Right hindlimb (tissue), 1 donor: ENCODE results near the gene SYT14.
"Not testable (repeated sequence)": the region's sequence is repeated elsewhere in the genome, so short reads cannot be mapped to it uniquely, and the experiment has no call there.

Source experiments
- DNase-seq: peaks from one replicate; pipeline ENCODE4 v3.0.0-alpha.2; 2018

Gene SYT14

GRCh38 chr1:209948155-209948554 lies 10.1 kb downstream of the SYT14 start:
- no peak for DNase-seq

- DNase-seq, result no peak
Measured at GRCh38 chr1:209956116-209956515, 18.1 kb downstream of the SYT14 start.

GRCh38 chr1:209959623-209960022 lies 21.6 kb downstream of the SYT14 start:
- no peak for DNase-seq

- DNase-seq, result no peak
Measured at GRCh38 chr1:209960926-209961325, 22.9 kb downstream of the SYT14 start.

- no peak for DNase-seq
Measured at GRCh38 chr1:209962388-209962787, 24.4 kb downstream of the SYT14 start.

GRCh38 chr1:209962856-209963255 lies 24.8 kb downstream of the SYT14 start:
- DNase-seq, result no peak

GRCh38 chr1:209965996-209966395 lies 28.0 kb downstream of the SYT14 start:
- DNase-seq, result no peak

- not testable (repeated sequence) for DNase-seq
Measured at GRCh38 chr1:209978721-209979120, 40.7 kb downstream of the SYT14 start.

- DNase-seq, result no peak
Measured at GRCh38 chr1:209983953-209984352, 45.9 kb downstream of the SYT14 start.

GRCh38 chr1:209985002-209985401 lies 47.0 kb downstream of the SYT14 start:
- no peak for DNase-seq

- no peak for DNase-seq
Measured at GRCh38 chr1:209988706-209989105, 50.7 kb downstream of the SYT14 start.

- DNase-seq, result no peak
Measured at GRCh38 chr1:209989525-209989924, 51.5 kb downstream of the SYT14 start.

GRCh38 chr1:209993061-209993830 lies 55.2 kb downstream of the SYT14 start:
- DNase-seq, result no peak

- DNase-seq, result no peak
Measured at GRCh38 chr1:209996348-209996747, 58.3 kb downstream of the SYT14 start.

- DNase-seq, result no peak
Measured at GRCh38 chr1:209999005-209999404, 61.0 kb downstream of the SYT14 start.

GRCh38 chr1:210001751-210002150 lies 63.7 kb downstream of the SYT14 start:
- DNase-seq, result no peak

GRCh38 chr1:210003501-210003900 lies 65.5 kb downstream of the SYT14 start:
- no peak for DNase-seq

GRCh38 chr1:210010161-210010560 lies 72.1 kb downstream of the SYT14 start:
- no peak for DNase-seq

GRCh38 chr1:210021145-210021860 lies 83.3 kb downstream of the SYT14 start:
- DNase-seq, result no peak

- DNase-seq, result no peak
Measured at GRCh38 chr1:210022044-210022443, 84.0 kb downstream of the SYT14 start.

- no peak for DNase-seq
Measured at GRCh38 chr1:210024282-210024681, 86.3 kb downstream of the SYT14 start.

GRCh38 chr1:210024996-210025395 lies 87.0 kb downstream of the SYT14 start:
- no peak for DNase-seq

- DNase-seq, result no peak
Measured at GRCh38 chr1:210025870-210026269, 87.9 kb downstream of the SYT14 start.

- no peak for DNase-seq
Measured at GRCh38 chr1:210027994-210028393, 90.0 kb downstream of the SYT14 start.
